CD4-positive, alpha-beta T cell (primary cell): ENCODE results near the gene QRFP. TPM values are rescaled to one million over a fixed set of nuclear protein-coding genes. Genes with fewer than 3 reads are reported as not detected.

Source experiments
- ATAC-seq: fragments of 200-7000 bp; cut with Tn5 transposase; one replicate; pipeline ENCODE4 v1.10.0; 2022; ENCODE audit warnings: mild to moderate bottlenecking; ENCODE audit not compliant: poor library complexity
- CTCF ChIA-PET: fragments of 350-600 bp; sonication (Branson Sonifier 250); formaldehyde crosslinking; loops from one replicate; lab custom pipeline; 2021; ENCODE audit warnings: antibody characterized with exemption, inconsistent platforms; lab: Charles Lee
- POLR2A ChIA-PET: fragments of 350-600 bp; sonication (Branson Sonifier 250); formaldehyde crosslinking; loops from one replicate; lab custom pipeline; 2021; ENCODE audit warnings: antibody characterized with exemption, inconsistent platforms; lab: Charles Lee
- DNase-seq, 14 experiments: peaks; one replicate each; pipeline ENCODE4 v3.0.0-alpha.2; 2013 to 2020; ENCODE audit warnings: mixed read lengths in 2 of 14
- H3K27ac ChIP-seq, 2 donors: one replicate each; pipeline versions ENCODE4 v1.5.1 to v1.7.0; 2013; ENCODE audit warnings: low read length in 2 of 2, low read depth in 1 of 2, mild to moderate bottlenecking in 1 of 2
- H3K27me3 ChIP-seq, 2 experiments: 1 replicate in 1 of 2; 2 replicates in 1 of 2; pipeline versions ENCODE4 v1.6.1 to v1.7.0; 2013; ENCODE audit warnings: low read length in 2 of 2, control low read depth in 1 of 2, mild to moderate bottlenecking in 1 of 2, moderate library complexity in 1 of 2; ENCODE audit not compliant: insufficient read depth in 2 of 2, control insufficient read depth in 1 of 2
- H3K36me3 ChIP-seq: one replicate; pipeline ENCODE4 v1.6.1; 2013; ENCODE audit warnings: low read length, control low read depth; ENCODE audit not compliant: insufficient read depth
- H3K4me1 ChIP-seq: one replicate; pipeline ENCODE4 v1.6.1; 2013; ENCODE audit warnings: low read length, control low read depth; ENCODE audit not compliant: insufficient read depth
- H3K4me3 ChIP-seq: one replicate; pipeline ENCODE4 v1.5.1; 2013; ENCODE audit warnings: mild to moderate bottlenecking, low read length, moderate library complexity
- H3K9me3 ChIP-seq, 2 experiments: 1 replicate in 1 of 2; 2 replicates in 1 of 2; pipeline versions ENCODE4 v1.6.1 to v1.7.0; 2013; ENCODE audit warnings: low read length in 2 of 2, mild to moderate bottlenecking in 2 of 2, control low read depth in 1 of 2, moderate library complexity in 1 of 2; ENCODE audit not compliant: control insufficient read depth in 1 of 2, insufficient read depth in 1 of 2
- H3K27ac Mint-ChIP-seq: one replicate; pipeline ENCODE4 v1.8.0; 2020; ENCODE audit warnings: mixed read lengths
- H3K27me3 Mint-ChIP-seq: one replicate; pipeline ENCODE4 v1.8.0; 2021; ENCODE audit warnings: mixed read lengths
- H3K36me3 Mint-ChIP-seq: one replicate; pipeline ENCODE4 v1.8.0; 2021; ENCODE audit warnings: low read depth, mixed read lengths
- H3K4me1 Mint-ChIP-seq: one replicate; pipeline ENCODE4 v1.8.0; 2021; ENCODE audit warnings: low read depth, mixed read lengths
- H3K4me3 Mint-ChIP-seq: one replicate; pipeline ENCODE4 v1.8.0; 2020; ENCODE audit warnings: mild to moderate bottlenecking, mixed read lengths
- H3K9me3 Mint-ChIP-seq: one replicate; pipeline ENCODE4 v1.8.0; 2020; ENCODE audit warnings: mixed read lengths
- intact Hi-C, 2 experiments: fragments of 100-400 bp; cut with DNase I in 1 of 2; cut with micrococcal nuclease in 1 of 2; formaldehyde crosslinking; loops; one replicate each; pipeline versions ENCODE4 v1.15.1 to v1.9.0; 2023 to 2025; cut with DNase I, micrococcal nuclease
- total RNA-seq, 174 experiments: library from RNA in 2 of 174; stranded (reverse) in 2 of 174; gene quantifications; one replicate each; pipeline ENCODE4 v1.2.3 and lab custom pipeline; 2021 to 2026
- TF ChIP-seq, protein P1 (sequence below): fragments of 200-600 bp; IDR thresholded peaks from one replicate; pipeline ENCODE4 v1.8.0; 2022; ENCODE audit warnings: antibody characterized with exemption, mild to moderate bottlenecking

QRFP gene
- total RNA-seq, 2 experiments from 2014 or later, result not detected

DNA sequence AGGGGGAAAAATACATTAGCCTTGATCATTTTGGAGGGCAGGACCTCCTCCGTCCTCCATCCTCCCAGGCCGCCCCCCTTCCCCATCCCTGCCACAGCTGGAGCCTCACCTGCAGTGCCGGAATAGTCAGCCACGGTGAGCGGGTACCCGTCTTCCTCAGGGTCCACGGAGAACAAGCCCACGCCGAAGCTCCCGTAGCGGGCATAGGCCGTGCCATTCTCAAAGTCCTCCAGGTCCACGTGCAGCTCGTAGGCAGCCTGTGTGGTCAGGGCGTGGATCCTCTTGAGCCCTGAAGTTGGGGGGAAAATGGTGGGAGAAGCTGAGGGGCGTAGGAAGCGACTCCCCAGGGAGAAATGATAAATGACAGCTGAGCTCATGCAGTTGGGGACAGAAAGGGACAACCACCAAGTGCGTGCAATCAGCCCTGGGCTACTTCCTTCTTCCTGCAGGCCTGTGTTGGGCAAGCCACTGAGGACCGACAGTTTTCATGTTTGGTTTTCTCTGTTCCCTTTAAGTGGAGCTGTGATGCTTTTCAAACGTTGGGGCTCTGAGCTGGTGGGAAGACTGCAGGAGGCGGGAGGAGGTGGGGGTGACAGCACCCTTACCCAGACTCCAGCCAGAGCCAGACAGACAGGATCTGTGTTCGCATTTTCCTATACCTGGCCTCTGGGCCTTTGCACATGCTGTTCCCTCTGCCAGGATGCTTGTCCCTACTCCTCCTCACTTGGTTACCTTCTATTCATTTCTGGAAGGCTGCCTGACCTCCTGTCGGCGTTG lies 8.7 kb upstream of the QRFP start:
- POLR2A ChIA-PET, result no interaction called here
- no peak for DNase-seq
- peaks cover 3% of the 10 kb centered on the region for H3K27me3 Mint-ChIP-seq
- no peak for ATAC-seq
- intact Hi-C loops, result no loop called here
- TF ChIP-seq, protein P1, sequence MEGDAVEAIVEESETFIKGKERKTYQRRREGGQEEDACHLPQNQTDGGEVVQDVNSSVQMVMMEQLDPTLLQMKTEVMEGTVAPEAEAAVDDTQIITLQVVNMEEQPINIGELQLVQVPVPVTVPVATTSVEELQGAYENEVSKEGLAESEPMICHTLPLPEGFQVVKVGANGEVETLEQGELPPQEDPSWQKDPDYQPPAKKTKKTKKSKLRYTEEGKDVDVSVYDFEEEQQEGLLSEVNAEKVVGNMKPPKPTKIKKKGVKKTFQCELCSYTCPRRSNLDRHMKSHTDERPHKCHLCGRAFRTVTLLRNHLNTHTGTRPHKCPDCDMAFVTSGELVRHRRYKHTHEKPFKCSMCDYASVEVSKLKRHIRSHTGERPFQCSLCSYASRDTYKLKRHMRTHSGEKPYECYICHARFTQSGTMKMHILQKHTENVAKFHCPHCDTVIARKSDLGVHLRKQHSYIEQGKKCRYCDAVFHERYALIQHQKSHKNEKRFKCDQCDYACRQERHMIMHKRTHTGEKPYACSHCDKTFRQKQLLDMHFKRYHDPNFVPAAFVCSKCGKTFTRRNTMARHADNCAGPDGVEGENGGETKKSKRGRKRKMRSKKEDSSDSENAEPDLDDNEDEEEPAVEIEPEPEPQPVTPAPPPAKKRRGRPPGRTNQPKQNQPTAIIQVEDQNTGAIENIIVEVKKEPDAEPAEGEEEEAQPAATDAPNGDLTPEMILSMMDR, result no peak
- no peak overlapping the region for H3K27ac Mint-ChIP-seq
- no peaks in the 10 kb centered on the region for H3K9me3 Mint-ChIP-seq
- H3K4me1 Mint-ChIP-seq, result no peaks in the 10 kb centered on the region
- Histone ChIP-seq H3K4me3 (no peak overlapping the region), H3K4me1 (no peaks in the 10 kb centered on the region), H3K27me3 (peaks cover 0 to 7% of the 10 kb centered on the region in 2 experiments), H3K9me3 (peaks cover 0 to 6% of the 10 kb centered on the region in 2 experiments), H3K27ac (no peak overlapping the region), H3K36me3 (no peaks in the 10 kb centered on the region)
- H3K4me3 Mint-ChIP-seq, result no peak overlapping the region
- CTCF ChIA-PET, result no interaction called here
- no peaks in the 10 kb centered on the region for H3K36me3 Mint-ChIP-seq

DNA sequence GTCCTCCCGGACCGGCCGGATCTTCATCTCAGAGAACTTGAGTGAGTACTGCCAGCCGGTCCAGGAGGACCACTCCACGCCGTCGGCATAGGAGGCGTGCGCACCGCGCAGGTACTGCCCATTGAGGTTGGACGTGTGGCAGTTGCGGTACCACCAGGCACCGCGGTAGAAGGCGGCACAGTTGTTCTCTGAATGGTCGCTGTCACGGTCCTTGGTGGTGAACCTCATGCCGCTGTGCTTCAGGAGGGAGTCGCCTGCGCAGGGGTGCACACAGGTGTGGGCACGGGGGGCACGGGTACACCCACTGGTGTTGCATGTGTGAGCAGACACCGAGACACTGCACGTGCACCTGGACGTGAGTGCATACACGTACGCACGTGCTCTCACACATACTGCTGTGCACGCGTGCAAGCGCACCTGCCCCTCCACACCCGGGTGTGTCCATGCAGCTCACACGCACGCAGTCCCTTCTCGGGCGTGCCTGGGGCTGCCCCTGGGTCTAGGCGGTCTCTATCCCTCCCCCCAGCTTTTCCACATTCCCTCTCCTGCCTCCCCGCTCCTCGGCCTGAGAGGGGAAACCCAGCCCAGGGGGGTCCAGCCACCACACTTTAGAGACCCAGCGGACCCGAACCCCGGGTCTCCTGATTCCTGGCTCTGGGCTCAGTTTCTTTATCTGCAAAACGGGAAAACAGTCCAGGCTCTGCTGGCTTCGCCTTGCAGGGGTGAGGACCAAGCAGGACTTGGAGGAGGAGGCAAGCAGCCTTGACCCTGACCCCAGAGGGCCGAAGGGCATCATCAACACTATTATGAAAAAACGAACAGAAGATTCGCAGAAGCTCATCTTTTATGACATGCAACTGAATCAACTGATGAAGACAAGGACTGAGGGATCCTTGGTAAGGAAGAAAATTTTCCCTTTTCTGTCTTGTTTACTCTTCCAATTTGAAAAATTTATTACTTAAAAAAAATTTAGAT lies 7.7 kb upstream of the QRFP start:
- no peaks in the 10 kb centered on the region for H3K4me1 Mint-ChIP-seq
- no peak overlapping the region for H3K4me3 Mint-ChIP-seq
- Histone ChIP-seq H3K36me3 (no peaks in the 10 kb centered on the region), H3K9me3 (peaks cover 0 to 6% of the 10 kb centered on the region in 2 experiments), H3K27me3 (peaks cover 0 to 7% of the 10 kb centered on the region in 2 experiments), H3K4me3 (no peak overlapping the region), H3K4me1 (no peaks in the 10 kb centered on the region), H3K27ac (no peak overlapping the region)
- ATAC-seq (no peak), DNase-seq (no peak)
- H3K36me3 Mint-ChIP-seq, result no peaks in the 10 kb centered on the region
- POLR2A ChIA-PET, result no interaction called here
- TF ChIP-seq, protein P1, result no peak
- no peaks in the 10 kb centered on the region for H3K9me3 Mint-ChIP-seq
- CTCF ChIA-PET, result no interaction called here
- H3K27ac Mint-ChIP-seq, result no peak overlapping the region
- intact Hi-C loops, result no loop called here
- H3K27me3 Mint-ChIP-seq, result peaks cover 3% of the 10 kb centered on the region

DNA sequence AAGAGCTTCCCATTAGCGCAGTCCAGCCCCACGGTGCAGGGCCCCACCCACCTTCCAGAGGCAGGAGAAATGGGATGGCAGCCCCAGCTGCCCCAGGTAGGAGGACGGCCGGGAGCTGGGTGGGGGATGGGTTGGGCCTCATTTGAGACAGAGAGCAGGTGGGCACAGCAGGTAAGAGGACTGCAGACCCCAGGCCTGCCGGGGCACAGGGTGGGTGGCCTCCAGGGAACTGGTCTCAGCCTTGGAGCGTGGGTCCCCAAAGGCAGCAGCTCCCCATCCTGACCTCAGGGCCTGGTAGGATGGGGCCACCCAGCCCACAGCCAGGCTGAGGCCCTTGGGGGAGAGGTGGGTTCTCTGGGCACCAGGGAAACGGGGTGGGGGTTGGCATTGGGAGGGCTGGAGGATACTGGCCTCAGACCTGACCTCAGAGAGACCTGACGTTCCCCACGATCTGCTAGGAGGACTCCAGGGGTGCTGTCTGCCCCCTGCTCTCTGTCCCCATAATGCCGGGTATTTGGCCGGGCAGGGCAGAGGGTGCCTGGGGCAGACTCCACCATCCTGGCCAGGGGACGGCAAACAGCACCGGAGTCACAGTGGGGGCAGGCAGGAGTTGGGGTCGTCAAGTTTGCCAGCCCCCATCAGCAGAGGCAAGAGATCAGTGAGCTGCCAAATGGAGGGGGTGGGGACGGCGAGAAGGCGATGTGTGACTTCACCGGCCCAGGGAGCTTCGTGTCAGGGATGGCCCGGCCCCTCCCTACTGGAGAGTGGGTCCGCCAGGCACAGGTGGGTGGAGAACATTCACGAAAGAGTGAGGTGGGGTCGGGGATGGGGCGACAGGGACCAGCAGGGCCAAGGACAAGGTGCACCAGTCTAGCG lies 6.8 kb upstream of the QRFP start:
- H3K36me3 ChIP-seq, result no peaks in the 10 kb centered on the region
- TF ChIP-seq, protein P1, result no peak
- no peaks in the 10 kb centered on the region for H3K4me1 Mint-ChIP-seq
- ATAC-seq, result no peak
- H3K27me3 Mint-ChIP-seq, result peaks cover 3% of the 10 kb centered on the region
- no peak overlapping the region for H3K4me3 Mint-ChIP-seq
- no peak overlapping the region for H3K27ac ChIP-seq
- no peak for DNase-seq
- ChIA-PET POLR2A (no interaction called here), CTCF (no interaction called here)
- no peaks in the 10 kb centered on the region for H3K4me1 ChIP-seq
- H3K27ac Mint-ChIP-seq, result no peak overlapping the region
- H3K4me3 ChIP-seq, result no peak overlapping the region
- H3K27me3 ChIP-seq, result peaks cover 0 to 7% of the 10 kb centered on the region in 2 experiments
- intact Hi-C loops, result no loop called here
- H3K9me3 Mint-ChIP-seq, result no peaks in the 10 kb centered on the region
- H3K36me3 Mint-ChIP-seq, result no peaks in the 10 kb centered on the region
- H3K9me3 ChIP-seq, result peaks cover 0 to 6% of the 10 kb centered on the region in 2 experiments
